Spinal cord (tissue), 10 donors: Measurements from ENCODE around the gene ROR2. TPM values are rescaled to one million over a fixed set of nuclear protein-coding genes. Genes with fewer than 3 reads are reported as not detected.
A peak's percentile ranks its signal among the peaks of the same experiment; 100 is the strongest.

Experiments used
- DNase-seq, 6 donors: peaks; one replicate each; pipeline versions ENCODE4 v3.0.0 to v3.0.0-alpha.2; 2013 to 2015; ENCODE audit warnings: low spot score in 6 of 6, low read depth in 4 of 6
- H3K27ac ChIP-seq: one replicate; pipeline ENCODE4 v1.5.1; 2013; ENCODE audit warnings: low read depth, low read length, control low read depth
- H3K27me3 ChIP-seq: one replicate; pipeline ENCODE4 v1.6.1; 2013; ENCODE audit warnings: low read length; ENCODE audit not compliant: control insufficient read depth, insufficient read depth
- H3K36me3 ChIP-seq: one replicate; pipeline ENCODE4 v1.6.1; 2013; ENCODE audit warnings: low read length; ENCODE audit not compliant: control insufficient read depth, insufficient read depth
- H3K4me1 ChIP-seq: one replicate; pipeline ENCODE4 v1.6.1; 2013; ENCODE audit warnings: low read length; ENCODE audit not compliant: control insufficient read depth, insufficient read depth
- H3K4me3 ChIP-seq: one replicate; pipeline ENCODE4 v1.5.1; 2013; ENCODE audit warnings: low read depth, low read length, control low read depth
- H3K9me3 ChIP-seq: one replicate; pipeline ENCODE4 v1.6.1; 2013; ENCODE audit warnings: low read length; ENCODE audit not compliant: control insufficient read depth, insufficient read depth
- WGBS: methylation state at CpG from one replicate; pipeline ENCODE4 v1.1.5; 2013; ENCODE audit warnings: missing lambda C conversion rate; ENCODE audit not compliant: insufficient coverage; 5-methylcytosine and 5-hydroxymethylcytosine counted together
- polyA plus RNA-seq, 2 donors: library from polyadenylated mRNA; unstranded; fragments of 120-200 nt; gene quantifications; one replicate each; pipeline ENCODE4 v1.2.1, GENCODE V29; 2013; ENCODE audit not compliant: insufficient read length in 2 of 2
- total RNA-seq, 2 donors: library from RNA; depleted of rRNA in 1 of 2; stranded (reverse); fragments of 120-200 nt in 1 of 2; fragments of >200 nt in 1 of 2; gene quantifications; one replicate each; pipeline versions ENCODE4 v1.2.3 to v1.2.4, GENCODE V29; 2013 to 2014
- donor health status: healthy.

Gene ROR2
- total and polyA plus RNA-seq, 4 donors = 3.1 to 20.6 (median 5.0) TPM

DNA sequence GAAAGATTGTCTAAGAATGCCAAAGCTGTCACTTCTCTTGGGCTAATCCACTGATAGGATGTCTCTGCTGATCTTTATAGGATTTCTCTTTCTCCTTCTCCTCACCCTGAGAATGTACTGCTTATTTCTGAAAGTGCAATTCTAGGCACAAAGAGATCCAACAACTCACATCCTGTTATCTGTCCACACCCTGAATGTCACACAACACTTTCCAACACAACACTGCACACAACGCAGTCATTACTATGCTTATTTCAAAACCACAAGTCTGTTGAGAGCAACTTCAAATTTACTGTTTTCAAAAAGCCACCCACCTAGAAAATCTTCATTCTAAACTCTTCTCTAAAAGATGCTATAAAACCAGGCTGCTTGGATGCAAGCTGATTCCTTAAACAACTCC, 215.0 kb downstream of the ROR2 start:
- Histone ChIP-seq H3K27me3 (no peaks in the 10 kb centered on the region), H3K4me1 (peaks cover 7% of the 10 kb centered on the region), H3K9me3 (no peaks in the 10 kb centered on the region), H3K27ac (no peak overlapping the region), H3K4me3 (no peak overlapping the region), H3K36me3 (peaks cover 8% of the 10 kb centered on the region)
- peak in 1 of 6 donors; percentile 42 for DNase-seq
- 89% methylated on average over 1 of the region's 1 CpG for WGBS

DNA sequence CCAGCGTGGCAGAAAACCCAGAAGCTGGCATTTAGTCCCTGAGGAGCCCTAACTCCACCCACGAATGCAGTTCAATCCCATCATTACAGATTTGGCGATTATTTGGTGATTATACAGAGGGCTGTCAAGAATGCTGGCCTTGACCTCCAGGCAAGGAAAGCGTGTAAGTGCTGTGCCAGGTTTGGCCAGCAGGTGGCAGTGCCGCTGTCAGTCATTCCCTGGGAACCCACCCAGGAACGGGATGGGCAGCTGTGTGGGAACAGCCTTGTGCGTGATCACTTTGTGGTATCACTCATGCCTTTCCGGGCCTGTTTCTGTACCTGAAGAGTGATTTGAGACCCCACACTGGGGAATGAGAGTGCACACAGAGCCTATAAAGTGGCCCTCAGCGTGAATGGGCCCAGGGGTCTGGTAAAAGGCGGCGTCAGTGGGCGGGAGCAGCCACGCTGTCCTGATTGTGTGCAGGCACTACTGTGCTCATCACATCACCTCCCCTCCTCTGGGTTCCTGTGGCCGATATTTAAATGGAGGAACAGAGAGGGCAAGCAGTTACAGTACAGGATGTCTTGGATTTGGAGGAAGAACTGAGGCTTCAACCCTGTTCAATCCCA, 215.6 kb downstream of the ROR2 start:
- DNase-seq = peak in 2 of 6 donors; percentile 76 to 85
- Histone ChIP-seq H3K4me3 (no peak overlapping the region), H3K27ac (no peak overlapping the region), H3K36me3 (peaks cover 8% of the 10 kb centered on the region), H3K9me3 (no peaks in the 10 kb centered on the region), H3K4me1 (peaks cover 7% of the 10 kb centered on the region), H3K27me3 (no peaks in the 10 kb centered on the region)
- WGBS = 20% methylated on average over 7 of the region's 14 CpGs

DNA sequence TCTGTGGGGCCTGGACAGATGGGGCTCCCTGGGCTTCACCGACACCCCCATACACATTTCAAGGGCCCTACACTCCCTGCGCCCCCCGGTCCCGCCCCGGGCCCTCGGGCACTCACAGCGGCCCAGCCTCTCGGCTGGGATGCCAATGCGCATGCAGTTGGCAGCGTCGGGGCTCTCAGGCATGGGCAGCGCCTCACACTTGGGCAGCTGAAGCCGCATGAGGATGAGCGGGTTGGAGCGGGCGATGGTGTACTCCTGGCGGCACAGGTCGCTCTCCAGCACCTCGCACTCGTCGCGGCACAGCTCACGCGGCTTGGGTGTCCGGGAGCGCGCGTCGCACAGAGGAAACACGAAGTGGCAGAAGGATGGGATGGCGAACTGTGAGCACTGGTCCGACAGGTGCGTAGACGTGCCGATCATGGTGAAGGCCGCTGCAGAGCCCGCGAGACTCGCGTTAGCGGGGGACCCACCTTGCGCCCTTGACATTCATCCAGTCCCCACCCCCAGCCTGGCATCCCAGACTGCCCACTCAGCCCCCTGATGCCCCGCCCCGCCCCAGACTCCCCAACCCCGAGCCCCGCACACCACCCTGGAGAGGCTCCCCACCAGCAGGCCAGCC, 216.9 kb downstream of the ROR2 start:
- Histone ChIP-seq H3K9me3 (no peaks in the 10 kb centered on the region), H3K4me1 (peaks cover 7% of the 10 kb centered on the region), H3K27ac (no peak overlapping the region), H3K27me3 (no peaks in the 10 kb centered on the region), H3K4me3 (no peak overlapping the region), H3K36me3 (peaks cover 8% of the 10 kb centered on the region)
- WGBS = 98% methylated on average over 42 of the region's 46 CpGs
- no peak for DNase-seq

DNA sequence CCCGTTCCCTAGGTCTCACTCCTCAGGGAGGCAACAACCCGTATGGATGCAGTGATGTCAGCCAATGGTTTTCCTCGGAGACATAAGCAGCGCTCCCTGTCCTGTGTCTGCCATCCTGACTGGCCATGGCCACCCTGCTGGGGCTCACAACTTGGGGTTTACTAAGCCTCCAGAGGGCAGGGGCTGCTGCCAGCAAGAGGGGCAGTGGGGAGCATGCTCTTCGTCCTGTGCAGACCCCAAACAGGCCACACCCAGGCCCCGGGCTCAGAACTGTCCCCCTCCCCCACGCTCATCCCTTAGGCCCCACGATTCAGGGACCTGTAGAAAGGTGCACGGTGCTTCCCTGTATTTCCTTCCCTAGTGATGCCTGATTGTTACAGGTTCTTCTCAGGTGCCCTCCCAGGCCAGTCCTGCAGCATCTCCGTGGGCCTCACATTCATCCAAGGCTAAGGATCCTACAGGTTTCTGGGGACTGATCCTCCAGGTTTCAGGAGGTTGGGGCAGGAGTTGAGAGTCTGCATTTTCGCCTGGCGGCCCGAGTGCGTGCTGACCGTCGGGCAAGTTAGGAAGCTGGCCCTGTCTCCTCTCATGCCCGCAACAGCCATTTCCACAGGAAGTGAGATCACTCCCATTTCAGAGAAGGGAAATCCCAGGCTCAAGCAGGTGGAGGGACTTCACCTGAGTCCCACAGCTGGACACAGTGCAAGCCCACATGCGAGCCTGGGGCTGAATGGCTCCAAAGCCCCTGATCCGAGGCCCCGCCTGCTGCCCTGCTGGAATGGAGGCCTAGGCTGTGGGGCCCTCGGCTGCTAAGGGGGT, 217.6 kb downstream of the ROR2 start:
- H3K9me3 ChIP-seq = no peaks in the 10 kb centered on the region
- 93% methylated on average over 21 of the region's 21 CpGs for WGBS
- no peak overlapping the region for H3K4me3 ChIP-seq
- no peak for DNase-seq
- H3K27me3 ChIP-seq = no peaks in the 10 kb centered on the region
- no peak overlapping the region for H3K27ac ChIP-seq
- peaks cover 7% of the 10 kb centered on the region for H3K4me1 ChIP-seq
- H3K36me3 ChIP-seq = peaks cover 8% of the 10 kb centered on the region

DNA sequence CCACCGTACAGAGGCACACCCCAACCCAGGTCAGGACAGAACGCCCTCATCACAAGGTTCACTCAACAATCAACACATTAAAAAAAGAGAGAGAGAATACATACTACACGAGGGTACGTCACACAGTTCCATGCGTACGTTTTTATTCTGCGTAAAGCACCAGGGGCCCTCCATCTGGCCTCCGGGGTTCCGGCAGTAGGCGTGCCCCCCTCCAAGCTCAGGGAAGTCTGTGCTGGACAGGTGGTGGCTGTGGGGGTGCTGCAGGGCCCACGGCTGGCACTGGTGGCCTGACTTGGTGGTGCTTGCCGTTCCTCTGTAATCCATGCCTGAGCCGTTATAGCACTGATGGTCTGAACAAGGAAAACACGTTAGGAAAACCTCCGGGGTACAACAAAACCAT, 219.2 kb downstream of the ROR2 start:
- WGBS = 93% methylated on average over 9 of the region's 15 CpGs
- no peak overlapping the region for H3K4me3 ChIP-seq
- H3K27ac ChIP-seq = no peak overlapping the region
- DNase-seq = no peak
- H3K36me3 ChIP-seq = peaks cover 8% of the 10 kb centered on the region
- H3K4me1 ChIP-seq = peaks cover 7% of the 10 kb centered on the region
- no peaks in the 10 kb centered on the region for H3K27me3 ChIP-seq
- no peaks in the 10 kb centered on the region for H3K9me3 ChIP-seq

DNA sequence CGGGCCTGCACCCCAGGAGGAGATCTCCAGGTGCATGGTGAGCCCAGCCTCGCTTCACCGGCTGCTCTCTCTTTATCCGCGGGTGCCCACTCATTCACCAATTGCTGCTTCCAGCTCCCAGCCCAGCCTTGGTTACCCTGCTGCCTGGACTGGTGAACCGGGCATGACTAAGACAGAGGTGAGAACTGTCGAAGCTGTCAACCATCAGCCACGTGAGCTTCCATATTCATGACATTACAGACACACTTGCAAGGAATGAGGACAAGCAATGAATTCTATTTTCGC, 220.5 kb downstream of the ROR2 start:
- Histone ChIP-seq H3K27ac (no peak overlapping the region), H3K4me1 (peaks cover 4% of the 10 kb centered on the region), H3K4me3 (no peak overlapping the region), H3K36me3 (peaks cover 15% of the 10 kb centered on the region), H3K27me3 (no peaks in the 10 kb centered on the region), H3K9me3 (no peaks in the 10 kb centered on the region)
- WGBS = 91% methylated on average over 6 of the region's 9 CpGs
- DNase-seq = no peak

DNA sequence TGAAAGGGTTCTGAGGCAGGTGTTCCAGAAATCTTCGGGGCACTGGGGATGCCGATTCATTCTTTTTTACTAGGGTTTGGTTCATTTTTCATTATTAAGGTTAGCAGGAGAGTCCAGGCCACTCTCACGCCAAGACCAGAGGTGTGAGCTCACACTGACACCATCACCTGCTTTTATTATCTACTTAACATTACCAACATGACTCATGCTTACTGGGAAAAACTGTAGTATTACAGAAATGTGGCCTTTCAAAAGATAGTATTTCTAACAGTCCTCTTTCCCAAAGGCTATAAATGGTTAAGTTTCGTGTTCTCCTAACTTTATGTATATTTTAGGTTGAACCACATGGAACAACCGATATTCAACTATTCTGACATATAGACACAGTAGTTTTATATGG, 222.1 kb downstream of the ROR2 start:
- no CpG with 5 or more reads among the region's 5 CpGs for WGBS
- Histone ChIP-seq H3K36me3 (peaks cover 20% of the 10 kb centered on the region), H3K4me1 (no peaks in the 10 kb centered on the region), H3K27me3 (no peaks in the 10 kb centered on the region), H3K27ac (no peak overlapping the region), H3K4me3 (no peak overlapping the region), H3K9me3 (no peaks in the 10 kb centered on the region)
- no peak for DNase-seq

DNA sequence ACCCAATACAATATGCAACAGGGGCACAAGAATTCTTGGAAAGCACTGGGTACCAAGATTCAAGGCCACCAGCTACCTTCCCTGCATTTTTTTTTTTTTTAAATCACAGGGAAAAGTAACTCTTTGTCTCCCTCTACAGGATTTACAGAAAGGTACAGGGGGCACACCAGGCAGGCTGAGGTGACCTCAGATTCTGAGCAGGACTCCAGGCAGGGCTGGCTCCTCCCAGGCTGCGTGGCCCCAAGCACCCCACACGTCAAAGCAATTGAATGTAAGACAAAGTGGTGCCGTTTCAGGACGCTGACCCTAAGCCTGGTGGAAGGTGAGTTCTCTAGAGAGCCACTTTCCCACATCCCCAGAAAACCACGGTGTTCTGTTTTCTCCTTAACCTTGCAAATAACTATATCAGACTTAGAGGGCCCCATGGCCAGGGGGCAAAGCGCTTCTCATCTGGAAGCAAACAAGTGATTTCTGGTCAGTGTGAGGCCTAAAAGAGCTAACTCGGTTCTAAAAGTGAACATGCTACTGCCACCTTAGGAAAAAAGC, 222.6 kb downstream of the ROR2 start:
- Histone ChIP-seq H3K4me3 (no peak overlapping the region), H3K36me3 (peaks cover 15% of the 10 kb centered on the region), H3K27me3 (no peaks in the 10 kb centered on the region), H3K4me1 (no peaks in the 10 kb centered on the region), H3K27ac (no peak overlapping the region), H3K9me3 (no peaks in the 10 kb centered on the region)
- peak in 2 of 6 donors; percentile 71 to 86 for DNase-seq
- WGBS = 40% methylated on average over 6 of the region's 7 CpGs

DNA sequence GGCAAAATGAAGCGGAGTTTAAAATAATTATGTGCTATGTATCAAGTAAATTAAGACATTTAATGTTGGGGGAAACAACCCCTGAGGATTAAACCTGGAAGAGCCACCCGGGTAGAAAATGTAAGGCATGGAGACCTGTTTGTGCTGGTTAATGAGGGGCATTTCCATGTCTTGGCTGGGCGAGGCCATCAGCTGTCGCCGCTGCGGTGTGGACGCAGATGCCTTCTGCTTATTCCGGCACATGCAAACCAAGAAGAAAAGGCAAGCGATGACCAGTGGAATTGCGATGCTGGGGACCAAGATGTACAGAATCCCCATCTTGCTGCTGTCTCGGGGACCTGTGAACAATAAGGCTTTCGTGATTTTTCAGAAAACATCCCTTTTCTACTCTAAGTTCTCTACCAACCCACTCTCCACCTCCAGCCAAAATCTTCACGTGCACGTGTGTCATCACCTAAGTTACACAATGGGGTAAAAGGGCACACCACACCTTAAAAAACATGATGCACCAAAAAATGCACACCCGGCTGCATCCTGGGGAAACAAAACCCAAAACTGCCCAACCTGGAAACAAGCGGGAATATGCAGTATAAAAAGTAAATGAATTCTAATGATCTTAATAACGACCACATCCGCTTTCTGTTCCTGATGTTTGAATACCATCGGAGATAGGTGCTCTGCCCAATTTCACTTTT, 223.5 kb downstream of the ROR2 start:
- H3K36me3 ChIP-seq = peaks cover 15% of the 10 kb centered on the region
- 95% methylated on average over 14 of the region's 19 CpGs for WGBS
- no peaks in the 10 kb centered on the region for H3K4me1 ChIP-seq
- H3K27ac ChIP-seq = no peak overlapping the region
- no peak for DNase-seq
- H3K27me3 ChIP-seq = no peaks in the 10 kb centered on the region
- H3K4me3 ChIP-seq = no peak overlapping the region
- no peaks in the 10 kb centered on the region for H3K9me3 ChIP-seq
